Kidney (tissue), 14 donors: ENCODE measurements around the gene HUS1. TPM values are rescaled to one million over a fixed set of nuclear protein-coding genes. Genes with fewer than 3 reads are reported as not detected.

Experiments used
- DNase-seq, 5 donors: peaks; one replicate each; pipeline ENCODE4 v3.0.0-alpha.2; 2013 to 2020
- FAIRE-seq: peaks from 2 replicates; lab custom pipeline; 2012; peaks lifted over from hg19 to GRCh38; lab: Jason Lieb, UNC
- H3K27ac ChIP-seq, 2 donors: one replicate each; pipeline ENCODE4 v1.7.0; 2013; ENCODE audit warnings: low read depth in 2 of 2, low read length in 2 of 2, inconsistent platforms in 1 of 2
- H3K27me3 ChIP-seq: one replicate; pipeline ENCODE4 v1.7.1; 2013; ENCODE audit warnings: low read length, inconsistent platforms; ENCODE audit not compliant: control insufficient read depth, insufficient read depth
- H3K36me3 ChIP-seq, 3 donors: one replicate each; pipeline versions ENCODE4 v1.7.0 to v1.7.1; 2013; ENCODE audit warnings: low read length in 3 of 3, control low read depth in 1 of 3, inconsistent platforms in 1 of 3; ENCODE audit not compliant: insufficient read depth in 3 of 3, control insufficient read depth in 2 of 3
- H3K4me1 ChIP-seq, 3 donors: one replicate each; pipeline versions ENCODE4 v1.7.0 to v1.7.1; 2013; ENCODE audit warnings: low read length in 3 of 3, inconsistent platforms in 1 of 3, low read depth in 1 of 3; ENCODE audit not compliant: control insufficient read depth in 2 of 3, insufficient read depth in 2 of 3
- H3K4me3 ChIP-seq, 3 donors: one replicate each; pipeline versions ENCODE4 v1.7.0 to v1.8.1; 2013; ENCODE audit warnings: low read length in 3 of 3, control low read depth in 1 of 3, inconsistent platforms in 1 of 3
- H3K9ac ChIP-seq, 3 donors: one replicate each; pipeline versions ENCODE4 v1.7.0 to v1.7.1; 2013; ENCODE audit warnings: low read length in 3 of 3, control low read depth in 1 of 3, inconsistent platforms in 1 of 3
- H3K9me3 ChIP-seq, 3 donors: one replicate each; pipeline versions ENCODE4 v1.7.0 to v1.7.1; 2013; ENCODE audit warnings: low read length in 3 of 3, control low read depth in 1 of 3, inconsistent platforms in 1 of 3; ENCODE audit not compliant: control insufficient read depth in 2 of 3, insufficient read depth in 1 of 3
- intact Hi-C: fragments of 100-400 bp; cut with DNase I; formaldehyde crosslinking; loops from one replicate; pipeline ENCODE4 v1.11.1; 2022
- polyA plus RNA-seq: library from polyadenylated mRNA; stranded (reverse); fragments of 350-450 nt; fragmentation: Illumina TruSeq; extraction: RNeasy Lipid Tissue Mini Kit (QIAGEN cat#74804); gene quantifications from one replicate; pipeline ENCODE4 v1.2.3, GENCODE V29; 2014; ENCODE audit warnings: low read depth, low replicate concordance; ENCODE audit not compliant: insufficient read depth
- total RNA-seq: library from RNA; stranded (reverse); fragmentation: NEBNext Ultra II Directional; extraction: Animal tissue kit (Norgen Biotek cat#: 25700); gene quantifications from one replicate; pipeline ENCODE4 v1.2.1, GENCODE V29; 2021
- TF ChIP-seq, protein P1 (sequence below): IDR thresholded peaks from 3 replicates; pipeline ENCODE4 v1.5.1; 2012; ENCODE audit warnings: mild to moderate bottlenecking, moderate library complexity, borderline replicate concordance; ENCODE audit not compliant: insufficient read depth; ENCODE audit errors: extremely low read depth
- donor health status: control.
- donor health status: control.
- donor health status: control.
- donor health status: control.
- donor health status: control.
- donor health status: DM: yes; HTN: yes; CAD: no.
- donor health status: Normal renal cell carcinoma (clear cell type).

HUS1 gene
- total and polyA plus RNA-seq, 2 donors from 2014 or later = 13.4 to 29.5 TPM

DNA sequence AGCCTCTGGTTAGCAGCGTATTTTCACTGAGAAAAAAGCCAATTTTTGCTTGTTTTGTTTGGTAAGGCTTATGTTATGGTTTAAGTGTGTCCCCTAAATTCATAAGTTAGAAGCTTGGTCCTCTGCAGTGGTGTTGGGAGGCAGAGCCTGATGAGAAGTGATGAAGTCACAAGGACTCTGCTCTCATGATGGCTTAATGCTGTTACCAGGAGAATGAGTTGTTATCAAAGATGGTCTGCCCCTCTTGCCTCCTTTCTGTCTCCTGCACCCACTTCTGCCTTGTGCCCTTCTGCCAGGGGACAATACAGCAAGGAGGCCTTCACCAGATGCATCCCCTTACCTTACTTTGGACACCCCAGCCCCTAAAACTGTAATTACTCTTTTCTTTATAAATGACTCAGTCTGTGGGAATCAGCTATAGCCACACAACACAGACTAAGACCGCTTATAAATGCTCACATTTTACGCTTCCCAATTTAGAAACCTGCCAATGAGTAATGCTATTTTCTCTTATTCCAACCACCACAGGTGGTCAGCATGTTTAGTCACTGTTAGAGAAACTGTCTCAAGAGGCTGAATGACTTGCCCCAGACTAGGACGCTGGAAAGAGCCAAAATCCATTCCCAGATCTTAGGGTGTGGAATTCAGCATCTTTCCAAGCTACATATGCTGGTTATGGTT is 25.0 kb downstream of the HUS1 start:
- Histone ChIP-seq H3K27me3 (no peaks in the 10 kb centered on the region), H3K4me3 (no peak overlapping the region), H3K36me3 (peaks cover 0 to 10% (median 4%) of the 10 kb centered on the region in 3 donors), H3K27ac (no peak overlapping the region), H3K4me1 (no peaks in the 10 kb centered on the region), H3K9ac (no peak overlapping the region), H3K9me3 (no peaks in the 10 kb centered on the region)
- DNase-seq (no peak), FAIRE-seq (no peak)
- TF ChIP-seq, protein P1, sequence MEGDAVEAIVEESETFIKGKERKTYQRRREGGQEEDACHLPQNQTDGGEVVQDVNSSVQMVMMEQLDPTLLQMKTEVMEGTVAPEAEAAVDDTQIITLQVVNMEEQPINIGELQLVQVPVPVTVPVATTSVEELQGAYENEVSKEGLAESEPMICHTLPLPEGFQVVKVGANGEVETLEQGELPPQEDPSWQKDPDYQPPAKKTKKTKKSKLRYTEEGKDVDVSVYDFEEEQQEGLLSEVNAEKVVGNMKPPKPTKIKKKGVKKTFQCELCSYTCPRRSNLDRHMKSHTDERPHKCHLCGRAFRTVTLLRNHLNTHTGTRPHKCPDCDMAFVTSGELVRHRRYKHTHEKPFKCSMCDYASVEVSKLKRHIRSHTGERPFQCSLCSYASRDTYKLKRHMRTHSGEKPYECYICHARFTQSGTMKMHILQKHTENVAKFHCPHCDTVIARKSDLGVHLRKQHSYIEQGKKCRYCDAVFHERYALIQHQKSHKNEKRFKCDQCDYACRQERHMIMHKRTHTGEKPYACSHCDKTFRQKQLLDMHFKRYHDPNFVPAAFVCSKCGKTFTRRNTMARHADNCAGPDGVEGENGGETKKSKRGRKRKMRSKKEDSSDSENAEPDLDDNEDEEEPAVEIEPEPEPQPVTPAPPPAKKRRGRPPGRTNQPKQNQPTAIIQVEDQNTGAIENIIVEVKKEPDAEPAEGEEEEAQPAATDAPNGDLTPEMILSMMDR = no peak
- intact Hi-C loops = no loop called here

DNA sequence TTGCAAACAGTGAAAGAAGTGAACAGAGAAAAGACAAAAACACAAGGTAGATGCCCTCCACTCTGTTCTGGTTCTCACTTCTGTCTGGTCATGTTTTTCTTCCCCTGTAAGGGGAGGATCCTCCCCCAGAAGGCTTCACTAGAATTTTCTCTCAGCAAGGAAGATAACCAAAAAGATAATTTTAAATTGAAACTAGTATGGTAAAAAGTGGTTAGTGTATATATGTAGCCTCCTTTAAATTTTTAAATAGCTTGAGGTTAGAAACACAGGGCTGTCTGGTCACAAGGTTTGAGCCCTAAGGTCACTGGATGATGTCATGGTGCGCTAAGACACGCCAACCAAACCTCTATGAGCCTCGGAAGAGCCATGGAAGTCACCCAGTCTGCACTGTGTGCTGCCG is 25.6 kb downstream of the HUS1 start:
- DNase-seq = no peak
- no peaks in the 10 kb centered on the region for H3K27me3 ChIP-seq
- no peaks in the 10 kb centered on the region for H3K4me1 ChIP-seq
- no peaks in the 10 kb centered on the region for H3K9me3 ChIP-seq
- intact Hi-C loops = no loop called here
- H3K9ac ChIP-seq = no peak overlapping the region
- TF ChIP-seq, protein P1 = no peak
- H3K27ac ChIP-seq = no peak overlapping the region
- H3K36me3 ChIP-seq = peaks cover 0 to 10% (median 4%) of the 10 kb centered on the region in 3 donors
- FAIRE-seq = no peak
- H3K4me3 ChIP-seq = no peak overlapping the region

DNA sequence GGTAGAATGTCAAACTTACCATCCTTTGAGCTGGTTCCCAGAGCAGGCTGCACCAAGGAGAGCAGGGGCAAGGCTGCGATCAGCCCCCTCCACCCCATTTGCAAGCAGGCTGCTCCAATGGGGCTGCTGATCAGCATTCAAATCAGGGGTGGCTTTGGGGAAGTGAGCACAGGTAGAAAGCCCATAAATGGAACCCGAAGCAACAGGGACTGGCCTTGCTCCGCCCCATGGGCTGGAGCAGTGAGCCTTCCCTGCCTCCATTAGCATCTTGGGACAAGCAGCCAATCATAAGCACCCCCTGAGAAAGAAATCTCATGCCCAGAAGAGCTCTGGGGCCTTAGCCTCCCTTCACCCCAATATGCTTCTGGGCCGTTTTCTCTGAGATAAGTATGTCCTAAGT is 27.2 kb downstream of the HUS1 start:
- H3K27me3 ChIP-seq = no peaks in the 10 kb centered on the region
- peaks cover 0 to 2% (median 0%) of the 10 kb centered on the region in 3 donors for H3K4me1 ChIP-seq
- FAIRE-seq (no peak), DNase-seq (no peak)
- H3K36me3 ChIP-seq = peaks cover 0 to 10% (median 4%) of the 10 kb centered on the region in 3 donors
- TF ChIP-seq, protein P1 = no peak
- no peak overlapping the region for H3K4me3 ChIP-seq
- H3K9ac ChIP-seq = no peak overlapping the region
- no peaks in the 10 kb centered on the region for H3K9me3 ChIP-seq
- intact Hi-C loops = no loop called here
- no peak overlapping the region for H3K27ac ChIP-seq
